GM18526 (cell line): ENCODE measurements around the gene HOXD13.

Source experiments
- POLR2A ChIP-seq: IDR thresholded peaks from 3 replicates; pipeline ENCODE4 v1.6.1; 2011; ENCODE audit not compliant: insufficient read length; ENCODE audit errors: extremely low read depth

HOXD13 gene

DNA sequence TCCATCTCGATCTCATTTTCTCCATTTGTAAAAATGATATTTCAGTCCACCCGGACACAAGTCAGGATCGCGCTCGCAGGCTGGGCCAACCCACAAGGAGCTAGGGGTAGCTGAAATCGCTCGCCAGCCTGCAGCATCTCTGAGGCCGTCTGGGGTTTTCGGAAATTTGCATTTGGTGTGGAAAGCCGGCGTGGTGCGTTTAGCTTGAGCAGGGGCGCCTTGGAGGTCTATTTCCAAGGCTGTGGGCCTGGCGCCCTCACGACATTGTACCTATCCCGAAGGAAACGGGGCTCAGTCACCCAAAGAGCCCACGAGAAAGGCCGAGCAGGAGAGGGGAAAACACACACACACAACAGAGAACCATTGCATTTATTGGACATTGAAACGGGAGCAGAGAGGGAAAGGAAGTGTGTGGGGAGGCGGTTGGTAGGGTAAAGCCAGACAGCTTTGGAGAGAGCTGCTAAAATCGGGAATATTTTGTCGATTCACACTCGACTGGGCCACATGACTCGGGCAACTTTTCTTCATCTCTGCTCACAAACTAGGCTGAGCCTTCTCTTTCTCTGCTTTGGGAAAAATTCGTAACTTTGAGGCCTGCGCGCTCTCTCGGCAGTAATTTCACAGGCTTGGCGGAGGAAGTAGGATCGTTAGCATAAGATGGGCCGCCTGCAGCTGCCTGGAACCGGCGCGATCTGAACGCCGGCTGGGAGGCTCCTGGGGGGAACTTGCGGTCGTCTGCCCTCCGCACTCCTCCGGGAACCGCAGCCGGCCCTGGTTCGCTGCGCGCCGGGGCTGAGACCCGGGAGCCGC is 35.9 kb downstream of the HOXD13 start:
- TF ChIP-seq POLR2A = no peak

DNA sequence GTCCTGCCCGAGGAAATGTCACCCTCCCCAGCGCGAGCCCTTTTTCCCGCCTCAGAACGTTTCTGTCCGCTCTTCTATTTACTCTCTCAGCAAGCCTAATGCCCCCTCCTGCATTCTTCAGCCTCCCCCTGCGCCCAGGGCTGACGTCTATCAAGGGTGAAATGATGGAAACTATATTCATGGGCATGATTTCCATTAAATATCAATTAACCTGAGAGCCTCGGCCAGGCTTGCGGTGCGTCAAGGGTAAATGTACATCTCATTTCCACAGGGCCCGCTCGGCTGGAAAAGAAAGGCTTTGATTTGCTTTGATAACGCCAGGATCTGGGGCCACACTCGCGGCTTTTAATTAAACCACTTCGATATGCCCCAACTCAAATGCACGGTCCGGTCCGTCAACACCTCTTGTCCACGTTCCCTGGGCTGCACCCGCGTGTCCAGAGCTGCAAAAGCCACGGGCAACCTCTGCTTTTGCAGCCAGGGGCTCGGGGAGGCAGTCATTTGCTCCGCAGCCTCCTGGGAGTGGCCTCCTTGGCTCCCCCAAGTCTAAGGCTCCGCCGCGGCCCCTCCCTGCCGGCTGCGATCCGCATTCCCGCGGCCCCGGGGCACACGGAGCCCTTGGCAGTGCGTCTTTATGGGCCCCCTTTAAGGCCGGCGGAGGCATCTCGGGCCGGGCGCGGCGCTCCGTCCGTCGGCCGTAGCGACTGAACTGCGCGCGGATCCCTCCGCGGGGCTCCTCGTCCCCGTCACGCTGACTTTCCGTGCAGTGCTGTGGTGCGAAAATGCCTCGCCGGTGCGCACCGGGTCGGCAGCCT is 36.7 kb downstream of the HOXD13 start, which contains the start of gene HOXD8:
Gene HOXD8, plus strand, starts transcription at position 724 of the 815 bp plus-strand sequence. CDS start 662 bp downstream, outside the sequence.
- TF ChIP-seq POLR2A = no peak

DNA sequence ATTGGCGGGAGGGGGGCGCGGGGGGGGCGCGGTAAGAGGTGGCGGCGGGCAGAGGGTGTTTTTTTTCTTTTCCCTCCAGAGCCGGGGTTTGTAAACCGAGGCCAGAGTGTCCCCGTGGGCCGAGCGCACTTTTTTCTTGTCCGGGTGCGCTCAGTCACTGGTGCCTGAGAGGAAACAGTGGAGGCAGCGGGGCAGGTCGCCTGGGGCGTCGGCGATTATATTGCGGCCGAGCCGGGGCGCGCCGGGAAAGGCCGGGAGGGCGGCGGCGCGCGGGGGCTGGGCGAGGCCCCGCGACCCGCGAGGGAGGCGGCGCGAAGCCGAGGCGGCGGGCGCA is 37.3 kb downstream of the HOXD13 start:
- TF ChIP-seq POLR2A = no peak

DNA sequence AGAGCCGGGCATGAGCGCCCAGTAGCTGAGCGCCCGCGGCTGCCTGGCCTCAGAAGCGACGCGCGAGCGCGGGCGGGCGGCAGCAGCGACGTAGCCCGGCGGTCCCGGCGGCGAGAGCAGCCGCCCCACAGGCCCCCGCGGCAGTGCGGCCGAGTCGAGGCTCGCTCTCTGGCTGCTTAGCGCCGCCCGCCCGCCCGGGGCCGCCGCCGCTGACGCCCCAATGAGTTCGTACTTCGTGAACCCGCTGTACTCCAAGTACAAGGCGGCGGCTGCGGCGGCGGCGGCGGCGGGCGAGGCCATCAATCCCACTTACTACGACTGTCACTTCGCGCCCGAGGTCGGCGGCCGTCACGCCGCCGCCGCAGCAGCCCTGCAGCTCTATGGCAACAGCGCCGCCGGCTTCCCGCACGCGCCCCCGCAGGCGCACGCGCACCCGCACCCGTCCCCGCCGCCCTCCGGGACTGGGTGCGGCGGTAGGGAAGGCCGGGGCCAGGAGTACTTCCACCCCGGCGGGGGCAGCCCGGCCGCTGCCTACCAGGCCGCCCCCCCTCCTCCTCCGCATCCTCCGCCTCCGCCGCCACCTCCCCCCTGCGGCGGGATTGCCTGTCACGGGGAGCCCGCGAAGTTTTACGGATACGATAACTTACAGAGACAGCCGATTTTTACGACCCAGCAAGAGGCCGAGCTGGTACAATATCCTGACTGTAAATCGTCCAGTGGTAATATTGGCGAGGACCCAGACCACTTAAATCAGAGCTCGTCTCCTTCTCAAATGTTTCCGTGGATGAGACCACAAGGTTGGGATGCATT is 37.8 kb downstream of the HOXD13 start:
- TF ChIP-seq POLR2A = no peak

DNA sequence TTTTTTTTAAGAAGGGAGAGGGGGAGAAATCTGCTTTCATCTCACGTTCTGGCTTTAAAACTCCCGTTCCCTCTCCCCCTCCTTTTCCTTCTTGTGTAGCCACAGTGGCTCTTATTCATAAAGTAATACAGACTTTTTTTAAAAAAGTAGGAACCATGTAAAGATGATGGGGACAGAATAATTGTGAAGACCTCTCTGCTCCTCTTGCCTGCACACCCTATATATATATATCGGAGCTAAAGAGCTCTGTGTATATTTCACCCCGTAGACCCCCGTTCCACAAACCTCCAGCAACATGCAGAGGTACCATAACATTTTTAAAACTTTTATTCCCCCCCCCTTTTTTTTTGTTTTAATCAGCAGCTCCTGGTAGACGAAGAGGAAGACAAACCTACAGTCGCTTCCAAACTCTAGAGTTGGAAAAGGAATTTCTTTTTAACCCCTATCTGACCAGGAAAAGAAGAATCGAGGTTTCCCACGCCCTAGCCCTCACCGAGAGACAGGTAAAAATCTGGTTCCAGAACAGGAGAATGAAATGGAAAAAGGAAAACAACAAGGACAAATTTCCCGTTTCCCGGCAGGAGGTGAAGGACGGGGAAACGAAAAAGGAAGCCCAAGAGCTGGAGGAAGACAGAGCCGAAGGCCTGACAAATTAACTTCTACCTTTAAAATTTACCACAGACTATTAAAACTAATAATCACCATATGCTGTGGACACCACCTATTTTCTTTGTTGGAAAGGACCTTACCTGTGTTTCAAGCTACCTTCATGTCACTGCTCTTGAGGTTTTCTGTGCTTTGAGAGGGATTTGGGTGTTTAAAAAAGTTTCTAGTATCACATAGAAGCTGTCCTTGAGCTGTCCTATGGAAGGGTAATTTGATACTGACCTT is 38.7 kb downstream of the HOXD13 start:
- no peak for TF ChIP-seq POLR2A

DNA sequence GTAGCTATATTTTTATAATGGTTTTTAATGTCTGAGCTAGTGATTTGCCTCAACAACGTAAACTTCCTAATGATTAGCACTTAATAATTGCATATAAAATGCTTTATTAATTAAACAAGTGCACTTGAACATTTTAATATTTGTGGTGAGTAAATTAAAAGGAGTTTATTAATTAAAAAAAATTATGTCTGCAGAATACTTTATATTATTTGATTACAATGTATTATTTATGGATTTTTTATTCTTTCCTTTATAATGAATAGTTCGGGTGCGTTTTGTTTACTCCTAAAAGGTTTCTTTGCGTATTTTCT is 39.3 kb downstream of the HOXD13 start:
- TF ChIP-seq POLR2A = no peak

DNA sequence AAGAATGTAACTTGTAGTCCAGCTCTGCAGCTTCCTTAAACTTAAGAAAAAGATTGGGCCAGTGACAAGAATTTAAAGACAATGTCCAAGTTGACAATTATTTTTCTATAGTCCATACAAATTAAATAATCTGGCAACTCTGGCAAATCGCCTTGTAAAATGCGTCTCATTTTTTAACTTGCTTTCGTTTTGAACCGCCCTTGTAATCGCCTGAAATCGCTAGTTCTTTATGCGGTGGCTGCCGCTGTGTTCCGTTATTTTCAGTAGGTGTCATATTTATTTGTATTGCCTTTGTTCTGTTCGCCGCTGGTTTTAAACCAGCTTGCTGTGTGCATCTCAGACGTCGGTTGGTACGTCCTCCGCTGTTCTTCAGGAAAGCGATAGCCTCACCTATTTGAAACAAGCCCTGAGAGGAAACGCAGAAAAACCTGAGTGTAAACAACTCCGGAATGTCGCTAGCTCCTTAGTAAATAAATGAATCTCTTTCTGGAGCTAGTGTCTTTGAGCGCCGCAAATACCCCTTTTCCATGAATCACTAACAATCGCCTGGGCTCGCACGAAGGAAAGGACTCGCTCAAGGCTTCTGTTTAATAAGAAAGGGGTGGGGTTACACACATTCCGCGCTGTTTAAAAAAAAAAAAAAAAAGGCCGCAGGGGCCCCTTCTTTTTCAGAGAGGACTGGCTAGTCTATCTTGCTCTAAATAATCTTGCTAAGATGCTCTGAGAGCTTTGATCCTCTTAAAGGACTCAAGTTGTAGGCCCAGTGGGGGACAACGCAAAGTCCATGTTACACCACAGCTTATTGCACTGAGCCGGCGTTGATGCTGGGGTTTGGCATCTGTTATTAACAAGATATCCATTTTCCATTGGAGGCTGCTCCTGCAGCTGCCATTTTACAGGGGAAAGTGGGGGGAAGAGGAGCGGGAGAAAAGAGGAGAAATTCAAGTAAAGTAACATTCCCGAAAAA is 40.0 kb downstream of the HOXD13 start:
- no peak for TF ChIP-seq POLR2A

DNA sequence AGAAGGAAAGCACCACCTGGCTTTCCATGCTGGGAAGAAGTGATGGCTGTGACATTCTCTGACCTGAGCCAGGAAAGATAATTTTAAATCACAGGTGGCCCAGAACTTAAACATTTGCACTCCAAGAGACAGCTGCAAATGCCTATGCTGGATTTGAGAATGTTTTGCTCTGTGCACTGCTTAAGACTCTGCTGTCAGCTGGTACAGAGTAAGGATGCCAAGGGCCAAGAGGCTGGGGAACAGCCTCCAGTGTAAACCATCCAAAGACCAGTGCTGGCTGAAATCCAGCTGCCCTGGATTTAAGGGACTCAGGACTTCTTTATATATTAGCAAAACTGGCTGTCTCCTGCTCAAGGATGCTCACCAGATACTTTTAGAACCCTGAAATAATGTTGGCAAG is 40.9 kb downstream of the HOXD13 start:
- no peak for TF ChIP-seq POLR2A

DNA sequence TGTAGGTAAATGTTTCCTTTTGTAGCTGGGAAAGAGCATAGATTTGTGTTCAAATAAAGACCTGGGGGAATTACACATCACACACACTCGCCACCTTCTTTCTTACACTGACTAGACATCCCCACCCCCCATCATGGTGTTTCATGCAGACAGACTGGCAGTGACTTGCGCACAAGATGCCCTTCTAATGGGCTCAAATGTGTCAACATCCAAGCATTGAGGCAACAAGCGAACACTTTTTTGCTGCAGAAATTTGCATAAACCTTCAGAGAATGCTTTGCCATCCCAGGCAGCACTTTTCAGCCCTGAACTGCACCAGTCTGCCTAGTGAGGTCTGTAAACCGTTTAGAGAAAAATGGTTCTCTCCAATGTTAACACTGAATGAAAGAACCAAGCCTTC is 41.5 kb downstream of the HOXD13 start:
- TF ChIP-seq POLR2A = no peak

DNA sequence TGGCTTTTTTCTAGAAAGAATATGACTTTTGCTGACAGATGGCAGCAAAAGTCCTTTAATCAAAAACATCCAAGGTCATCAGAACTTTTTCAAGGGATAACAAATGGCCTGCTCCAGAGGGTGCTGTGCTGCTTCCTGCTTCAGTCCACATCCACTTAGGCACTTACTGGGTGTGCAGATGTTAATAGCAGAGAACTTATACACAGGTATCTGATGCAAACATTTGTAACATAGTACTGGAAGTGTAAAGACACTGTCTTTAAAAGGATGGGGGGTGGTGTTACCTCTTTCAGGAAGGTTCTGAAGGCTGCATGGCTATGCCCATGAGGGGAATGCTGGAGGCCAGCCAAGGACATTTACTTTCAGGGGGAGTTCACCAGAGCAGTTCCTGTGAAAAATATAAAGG is 42.5 kb downstream of the HOXD13 start:
- no peak for TF ChIP-seq POLR2A

DNA sequence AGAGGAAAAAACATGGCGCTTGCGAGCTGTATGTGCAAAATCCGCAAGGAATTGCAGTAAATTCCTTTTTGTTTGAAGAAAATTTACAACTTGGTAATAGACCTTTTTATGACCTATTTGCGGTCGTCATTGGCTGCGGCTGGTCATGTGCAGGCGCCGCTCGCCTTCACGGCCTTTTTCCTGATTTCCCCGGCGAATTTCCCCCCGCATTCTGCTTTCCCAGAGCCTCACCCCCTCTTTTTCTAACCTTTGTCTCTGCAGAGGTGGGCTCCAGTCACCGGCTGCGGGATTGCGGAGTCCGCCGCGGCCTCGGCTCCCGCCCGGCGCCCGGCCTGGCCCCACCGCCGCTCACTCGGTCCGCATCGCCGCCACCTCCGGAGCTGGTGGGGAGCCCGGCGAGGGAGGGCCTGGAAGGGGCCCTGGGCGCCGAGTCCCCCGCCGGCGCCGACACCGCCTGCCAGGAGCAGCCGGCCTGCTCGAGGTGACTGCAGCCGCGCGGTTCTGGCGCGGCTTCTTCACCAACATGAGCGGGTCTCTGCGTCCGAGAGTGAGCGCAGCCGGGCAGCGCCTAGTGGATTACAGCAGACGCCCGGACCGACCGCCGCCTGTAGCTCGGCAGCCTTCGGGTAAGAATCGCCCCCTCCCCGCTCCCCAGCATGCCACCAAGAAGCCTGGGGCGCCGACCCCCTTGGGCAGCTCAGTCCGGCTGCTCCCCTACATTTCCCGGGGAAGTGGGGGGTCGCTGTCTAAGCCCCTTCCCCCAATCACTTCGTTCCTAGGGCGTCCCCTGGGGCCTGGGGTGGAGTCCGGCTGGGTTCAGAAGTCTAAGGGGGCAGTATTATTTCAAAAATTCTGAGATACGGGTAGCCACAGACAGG is 44.1 kb downstream of the HOXD13 start:
- TF ChIP-seq POLR2A = no peak

DNA sequence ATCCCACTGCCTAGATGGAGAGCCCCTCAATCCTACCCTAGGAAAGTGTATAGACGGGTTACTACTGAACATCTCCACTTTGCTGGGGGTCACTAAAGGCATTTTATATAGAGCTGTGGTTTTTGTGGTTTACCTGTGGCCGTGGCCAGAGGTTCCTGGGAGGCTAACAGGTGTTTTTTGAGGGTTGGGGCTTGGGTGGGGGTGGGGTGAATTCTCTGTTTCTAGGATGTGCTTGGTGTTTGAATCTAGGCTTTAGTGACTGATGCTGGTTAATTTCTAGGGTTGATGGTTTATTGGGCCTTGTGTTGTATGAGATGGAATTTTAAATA is 44.7 kb downstream of the HOXD13 start:
- no peak for TF ChIP-seq POLR2A

DNA sequence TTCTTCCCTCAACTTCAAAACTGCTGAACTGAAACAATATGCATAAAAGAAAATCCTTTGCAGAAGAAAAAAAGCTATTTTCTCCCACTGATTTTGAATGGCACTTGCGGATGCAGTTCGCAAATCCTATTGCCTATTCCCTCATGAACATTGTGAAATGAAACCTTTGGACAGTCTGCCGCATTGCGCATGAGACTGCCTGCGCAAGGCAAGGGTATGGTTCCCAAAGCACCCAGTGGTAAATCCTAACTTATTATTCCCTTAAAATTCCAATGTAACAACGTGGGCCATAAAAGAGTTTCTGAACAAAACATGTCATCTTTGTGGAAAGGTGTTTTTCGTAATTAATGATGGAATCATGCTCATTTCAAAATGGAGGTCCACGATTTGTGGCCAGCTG is 45.4 kb downstream of the HOXD13 start:
- no peak for TF ChIP-seq POLR2A
